Colon (tissue), 2 donors: ENCODE results near the gene DGKB.

Experiments used
- FAIRE-seq: peaks from 2 replicates; lab custom pipeline; 2012; peaks lifted over from hg19 to GRCh38; lab: Jason Lieb, UNC
- donor health status: control.
- donor health status: control.

Gene DGKB

DNA sequence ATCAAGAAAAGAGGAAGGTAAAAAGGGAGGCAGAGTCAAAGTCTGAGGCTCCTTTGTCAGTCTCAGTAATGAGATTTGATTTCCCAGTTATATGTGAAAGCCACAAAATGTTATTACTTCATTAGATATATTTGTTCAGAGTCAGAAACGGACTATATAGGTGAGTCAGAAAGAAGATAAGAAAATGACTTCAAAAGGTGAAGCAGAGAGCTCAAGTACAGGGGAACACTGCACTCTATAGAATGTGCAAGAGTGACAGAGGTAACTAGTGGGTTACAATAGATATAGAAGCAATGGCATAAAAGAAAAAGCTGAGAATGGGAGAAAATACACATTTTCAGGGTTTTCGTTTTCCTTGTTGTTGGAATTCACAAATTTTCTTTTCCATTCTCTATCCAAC lies 43.3 kb downstream of the DGKB start:
- no peak for FAIRE-seq

DNA sequence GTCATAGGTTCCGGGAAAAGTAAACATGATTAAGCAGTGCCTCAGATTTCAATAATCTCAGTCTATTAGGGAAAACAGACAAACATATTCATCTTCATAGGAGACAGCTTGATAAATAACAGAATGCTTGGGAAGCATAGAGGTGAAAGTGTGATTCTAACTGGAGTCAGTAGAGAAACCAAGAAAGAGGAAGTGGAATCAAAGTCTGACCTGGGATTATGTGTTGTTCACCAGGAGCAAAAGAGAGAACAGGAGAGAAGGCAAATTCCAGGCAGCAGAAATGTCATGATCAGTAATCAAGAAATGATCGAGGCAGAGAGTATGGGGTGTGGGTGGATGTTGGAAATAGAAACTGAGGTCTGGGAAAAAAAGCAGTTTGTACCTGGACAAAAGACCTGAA lies 43.7 kb downstream of the DGKB start:
- no peak for FAIRE-seq

DNA sequence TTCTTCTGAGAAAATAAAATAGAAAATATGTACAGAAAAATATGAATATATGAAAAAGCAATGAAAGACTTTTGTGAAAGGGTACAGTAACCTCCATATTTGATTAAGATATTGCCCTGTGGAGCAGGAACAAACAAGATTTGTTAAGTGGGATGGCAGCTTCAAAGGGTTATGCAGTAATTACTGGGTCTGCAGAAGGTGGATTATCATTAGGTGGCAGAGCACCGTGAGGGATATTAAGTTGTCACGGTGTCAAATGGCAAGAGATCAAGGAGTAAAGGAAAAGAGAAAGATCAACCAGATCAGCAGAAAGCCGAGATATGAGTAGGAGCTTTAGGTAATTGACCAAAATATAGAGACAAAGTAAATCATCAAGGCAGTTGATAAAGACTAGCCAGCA lies 44.1 kb downstream of the DGKB start:
- FAIRE-seq = no peak

DNA sequence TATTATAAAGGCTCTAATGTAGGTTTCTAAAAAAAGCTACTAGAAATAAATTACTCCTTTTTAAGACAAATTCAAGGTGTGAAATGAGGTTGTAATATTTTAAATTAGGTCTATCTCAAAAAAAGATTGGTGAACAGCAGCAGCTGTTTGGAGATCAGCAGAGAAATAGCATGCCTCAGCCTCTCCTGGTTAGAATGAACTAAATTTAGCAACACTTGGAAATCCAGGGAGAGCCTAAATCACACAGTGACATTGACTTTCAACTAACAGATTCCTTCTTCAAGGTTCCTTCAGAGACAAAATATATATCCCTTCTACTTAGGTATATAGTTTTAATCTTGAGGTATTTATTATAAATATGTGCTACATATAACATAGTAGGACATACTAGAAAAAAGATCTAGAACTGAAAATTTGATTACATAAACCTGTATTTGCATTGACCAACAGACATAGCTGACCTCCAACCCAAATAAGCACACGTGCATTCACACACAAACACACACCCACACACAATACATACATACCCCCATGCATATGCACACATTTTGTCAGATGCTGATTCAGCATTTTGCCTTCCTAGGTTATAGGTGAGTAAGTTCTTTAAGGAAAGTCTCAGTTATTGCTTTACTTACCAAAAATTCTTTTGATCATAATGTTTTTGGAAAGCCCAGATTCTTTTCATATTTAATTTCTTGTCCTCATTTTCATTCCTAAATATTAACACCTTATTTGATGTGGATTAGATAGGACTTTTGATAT lies 47.3 kb downstream of the DGKB start:
- FAIRE-seq = no peak

DNA sequence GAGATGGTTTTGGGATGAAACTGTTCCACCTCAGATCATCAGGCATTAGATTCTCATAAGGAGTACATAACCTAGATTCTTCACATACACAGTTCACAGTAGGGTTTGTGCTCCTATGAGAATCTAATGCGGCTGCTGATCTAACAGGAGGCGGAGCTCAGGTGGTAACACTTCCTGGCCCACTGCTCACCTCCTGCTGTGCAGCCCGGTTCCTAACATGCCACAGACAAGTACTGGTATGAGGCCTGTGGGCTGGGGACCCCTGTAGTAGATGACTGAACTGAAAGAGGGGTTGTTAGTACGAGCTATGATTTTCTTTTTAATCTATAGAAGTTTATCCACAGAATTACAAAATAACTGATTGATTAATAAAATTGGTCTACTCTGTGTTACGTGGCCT lies 48.1 kb downstream of the DGKB start:
- FAIRE-seq = no peak

DNA sequence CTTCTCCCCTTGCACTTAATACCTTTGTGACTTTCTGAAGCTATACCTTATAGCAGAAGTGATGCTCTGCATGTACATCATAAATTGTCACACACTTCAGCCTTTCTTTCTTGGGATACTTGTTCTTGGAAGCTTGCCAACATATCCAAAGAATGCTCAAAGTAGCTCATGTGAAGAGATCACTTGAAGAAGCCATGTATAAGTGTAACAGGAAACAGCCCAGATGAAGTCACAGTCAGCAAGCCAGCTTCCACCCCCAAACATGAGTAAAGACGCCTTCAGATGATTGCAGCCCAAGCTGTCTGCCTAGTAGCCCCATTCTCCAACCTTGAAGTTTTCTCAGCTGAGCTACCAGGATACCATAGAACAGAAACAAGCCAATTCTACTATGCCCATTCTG lies 50.9 kb downstream of the DGKB start:
- FAIRE-seq = no peak

DNA sequence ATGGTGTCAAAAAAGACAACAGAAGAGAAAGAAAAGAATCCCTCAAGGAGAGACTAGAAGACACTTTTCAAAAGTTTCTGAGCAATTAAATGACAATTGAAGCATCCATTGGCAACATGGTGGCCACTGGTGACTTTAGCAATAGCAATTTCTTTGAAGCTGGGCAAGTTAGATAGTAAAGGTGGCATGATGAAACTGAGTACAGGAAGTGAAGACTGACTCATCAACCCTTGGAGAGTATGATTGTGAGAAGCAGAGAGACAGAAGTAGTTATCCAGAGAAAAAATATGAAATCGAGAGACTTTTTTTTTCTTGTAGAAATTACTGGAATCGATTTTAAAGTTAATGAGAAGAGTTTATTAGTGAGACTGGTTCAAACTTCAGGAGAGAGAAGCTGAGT lies 52.5 kb downstream of the DGKB start:
- FAIRE-seq = no peak

DNA sequence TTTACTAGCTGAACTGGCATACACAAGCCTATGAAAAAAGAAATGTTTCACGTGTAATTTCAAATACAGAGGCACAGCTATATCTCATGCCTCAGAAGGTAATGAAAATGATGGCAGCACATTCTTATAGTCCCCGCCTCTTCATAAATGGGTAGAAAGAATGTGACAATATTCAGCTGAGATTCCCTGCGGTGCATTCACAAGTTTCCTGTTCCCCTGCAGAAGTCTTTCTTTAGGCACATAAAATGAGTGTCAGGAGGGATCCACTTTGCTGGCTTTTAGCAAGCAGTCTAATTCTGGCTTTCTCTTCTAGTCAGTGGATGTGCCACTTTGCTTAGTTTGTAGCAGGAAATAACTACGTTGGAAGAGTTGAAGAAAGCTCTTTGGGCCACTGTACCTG lies 56.1 kb downstream of the DGKB start:
- FAIRE-seq = no peak

DNA sequence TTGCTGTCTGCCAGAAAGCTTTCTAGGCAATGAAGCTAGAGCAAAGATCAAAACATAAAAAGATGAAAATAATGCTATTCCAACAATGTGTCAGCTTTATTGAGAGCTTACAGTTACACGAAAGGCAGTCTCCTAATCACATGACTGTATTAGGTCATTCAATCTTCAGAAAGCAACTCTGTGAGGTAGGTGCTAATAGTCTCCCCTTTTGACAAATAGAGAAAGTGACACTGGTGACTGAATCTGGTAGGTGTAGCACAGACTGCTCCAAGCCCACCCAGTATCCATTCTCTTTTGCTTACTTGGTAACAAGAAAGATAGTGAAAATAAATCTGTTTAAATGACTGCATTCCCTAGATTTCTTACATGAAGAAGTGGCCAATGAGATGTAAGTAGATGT lies 58.8 kb downstream of the DGKB start:
- no peak for FAIRE-seq

DNA sequence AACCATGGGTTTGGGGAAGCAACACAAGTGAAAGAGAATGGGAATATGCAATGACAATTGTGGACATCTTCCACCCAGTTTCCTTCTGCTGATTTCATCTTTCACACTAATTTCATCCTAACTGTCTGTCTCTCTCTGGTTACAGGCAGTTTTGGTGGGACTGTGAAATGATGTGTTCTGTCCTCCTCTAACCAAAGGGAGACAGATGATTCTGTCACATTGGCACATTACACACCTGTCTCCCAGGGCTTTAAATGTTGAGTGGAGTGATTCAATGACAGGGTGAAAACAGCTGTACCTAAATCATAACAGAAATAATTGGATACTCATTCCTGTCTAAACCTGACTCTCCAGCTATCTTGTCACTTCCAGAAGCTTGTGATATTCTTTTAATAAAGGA lies 60.0 kb downstream of the DGKB start:
- FAIRE-seq = no peak

DNA sequence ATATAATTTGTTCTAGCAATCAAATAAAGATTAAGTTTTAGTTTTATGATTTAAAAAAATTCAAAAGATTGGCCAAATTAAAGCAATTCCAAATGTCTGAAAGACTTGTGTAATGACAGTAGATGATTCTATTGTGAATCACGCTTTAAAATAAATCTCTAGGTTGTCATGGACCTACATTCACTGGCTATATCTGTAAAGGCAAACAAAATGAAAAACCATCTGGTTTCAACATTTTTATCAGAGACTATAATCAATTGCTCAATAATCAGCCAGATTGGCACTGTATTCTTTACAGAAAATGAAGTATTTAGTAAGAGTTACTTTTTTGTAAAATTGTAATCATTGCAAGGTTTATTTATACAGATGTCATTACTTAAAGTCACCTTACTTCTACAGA lies 60.7 kb downstream of the DGKB start:
- FAIRE-seq = no peak

DNA sequence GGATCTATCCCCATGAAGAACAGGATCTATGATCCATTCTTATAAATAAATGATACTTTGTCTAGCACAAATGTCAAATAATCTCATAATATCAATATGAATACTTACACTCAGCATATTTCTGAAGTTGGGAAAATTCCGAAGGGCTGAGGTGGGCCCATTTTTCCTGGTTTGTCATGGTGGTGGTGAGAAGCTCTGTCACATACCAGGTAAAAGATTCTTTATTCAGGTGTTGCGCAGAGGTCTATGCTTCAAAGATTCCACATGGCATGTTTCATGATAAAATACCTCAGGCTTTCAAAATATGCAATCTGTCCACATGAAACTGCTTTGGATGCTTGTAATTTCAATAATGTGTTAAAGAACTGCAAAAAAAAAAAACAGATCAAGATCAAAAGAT lies 61.5 kb downstream of the DGKB start:
- FAIRE-seq = no peak

DNA sequence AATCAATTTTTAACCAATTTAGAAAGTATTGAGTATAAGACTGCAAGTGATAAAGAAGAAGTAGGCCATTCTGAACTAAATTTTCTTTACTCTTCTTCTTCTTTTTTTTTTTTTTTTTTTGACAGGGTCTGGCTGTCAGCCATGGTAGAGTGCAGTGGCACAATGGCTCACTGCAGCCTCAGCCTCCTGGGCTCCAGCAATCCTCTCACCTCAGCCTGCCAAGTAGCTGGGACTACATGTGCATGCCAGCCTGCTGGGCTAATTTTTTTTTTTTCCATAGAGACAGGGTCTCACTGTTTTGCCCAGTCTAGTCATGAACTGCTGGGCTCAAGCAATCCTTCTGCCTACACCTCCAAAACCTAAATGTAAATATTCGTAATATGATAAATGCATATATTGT lies 63.2 kb downstream of the DGKB start:
- FAIRE-seq = no peak

DNA sequence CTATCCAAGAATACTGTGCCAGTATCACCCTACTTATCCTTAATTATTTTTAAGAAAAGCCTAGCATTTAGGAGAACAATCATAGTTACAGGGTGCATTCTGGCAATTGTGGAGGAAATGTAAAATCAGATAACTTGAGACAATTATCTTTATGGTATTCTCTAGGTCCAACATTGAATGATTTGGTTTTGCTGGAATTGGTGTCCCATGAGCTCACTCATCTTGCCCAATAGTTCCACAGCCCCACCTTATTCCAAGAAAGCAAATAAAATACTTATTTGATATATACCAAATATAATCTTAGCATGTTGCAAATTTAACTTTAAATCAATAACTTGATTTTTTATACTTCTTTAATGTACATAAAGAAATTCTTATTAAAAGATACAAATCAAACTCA lies 65.3 kb downstream of the DGKB start:
- FAIRE-seq = no peak

DNA sequence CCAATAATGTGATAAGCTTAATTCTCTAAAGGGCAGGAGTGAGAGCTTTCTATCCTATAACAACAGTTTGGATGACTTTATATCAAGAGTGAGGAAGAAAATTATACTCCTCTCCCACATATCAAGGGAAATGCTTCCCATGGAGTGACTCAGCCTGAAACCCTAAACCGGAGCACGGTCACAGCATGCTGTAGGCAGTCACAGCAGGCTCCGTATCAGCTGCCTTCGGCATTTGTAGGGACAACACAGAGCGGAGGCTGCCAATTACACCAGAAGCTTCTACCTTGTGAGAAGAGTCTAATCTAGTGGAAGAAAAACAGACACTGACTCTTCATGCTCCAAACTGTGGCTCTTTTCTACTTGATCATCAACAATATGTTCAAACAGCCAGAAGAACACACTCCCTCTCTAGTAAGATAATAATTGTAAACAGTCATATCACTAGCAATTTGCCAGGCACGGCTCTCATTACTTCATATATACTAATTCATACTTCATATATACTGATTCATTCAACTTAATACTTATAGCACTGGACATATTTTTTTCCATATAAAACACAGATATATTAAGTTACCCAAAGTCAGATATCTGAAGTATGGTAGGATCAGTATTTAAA lies 65.9 kb downstream of the DGKB start:
- no peak for FAIRE-seq

DNA sequence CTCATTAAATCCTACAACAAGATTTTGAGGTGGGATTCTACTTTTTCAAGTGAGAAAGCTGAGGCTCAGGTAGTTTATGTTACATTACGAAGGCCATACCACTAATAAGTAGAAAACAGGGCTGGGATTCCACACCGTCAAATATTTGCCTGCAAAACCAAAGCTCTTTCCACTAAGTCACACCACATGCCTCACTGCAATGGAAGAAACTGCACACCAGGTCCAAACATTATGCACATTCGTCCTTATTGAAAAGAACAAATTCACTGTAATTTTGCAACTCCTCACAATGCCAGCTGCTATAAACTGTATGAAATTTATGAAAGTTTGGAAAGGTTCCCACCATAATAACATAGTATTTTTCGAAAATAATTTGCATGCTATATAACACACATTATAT lies 66.5 kb downstream of the DGKB start:
- FAIRE-seq = no peak

DNA sequence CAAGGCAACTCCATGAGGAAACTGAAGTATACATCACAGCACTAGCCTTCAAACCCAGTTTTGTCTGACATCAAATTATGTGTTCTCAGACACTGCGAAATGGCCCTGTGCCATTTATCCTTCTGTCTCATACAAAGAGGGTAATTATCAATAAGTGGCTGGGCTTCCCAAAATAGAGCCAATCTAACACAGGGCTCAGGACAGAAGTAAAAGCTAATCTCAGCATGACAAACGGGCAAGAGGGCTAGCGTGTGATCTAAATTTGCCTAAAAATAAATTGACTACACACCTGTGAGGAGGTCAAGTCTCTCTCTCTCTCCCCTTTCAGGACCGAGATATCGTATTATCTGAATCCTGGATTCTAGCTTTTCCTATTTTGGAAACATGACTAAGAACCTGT lies 67.2 kb downstream of the DGKB start:
- FAIRE-seq = no peak

DNA sequence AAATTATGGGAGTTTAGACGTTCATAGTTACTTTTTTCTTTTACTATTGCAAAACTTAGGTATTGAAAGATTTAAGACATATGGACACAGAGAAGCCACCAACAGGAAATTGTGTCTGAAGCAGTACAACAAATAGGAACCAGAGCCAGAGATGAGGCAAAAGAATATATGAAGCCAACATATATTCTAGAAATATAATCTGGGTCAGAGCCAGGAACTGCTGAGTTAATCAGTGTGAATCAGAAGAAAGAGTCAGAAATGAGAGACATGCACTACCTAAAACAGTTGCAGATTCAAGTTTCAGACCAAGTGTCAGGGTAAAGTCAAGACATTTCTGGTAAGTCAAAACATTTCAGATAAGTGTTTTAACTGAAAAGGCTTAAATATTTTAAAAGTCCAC lies 67.7 kb downstream of the DGKB start:
- FAIRE-seq = no peak

DNA sequence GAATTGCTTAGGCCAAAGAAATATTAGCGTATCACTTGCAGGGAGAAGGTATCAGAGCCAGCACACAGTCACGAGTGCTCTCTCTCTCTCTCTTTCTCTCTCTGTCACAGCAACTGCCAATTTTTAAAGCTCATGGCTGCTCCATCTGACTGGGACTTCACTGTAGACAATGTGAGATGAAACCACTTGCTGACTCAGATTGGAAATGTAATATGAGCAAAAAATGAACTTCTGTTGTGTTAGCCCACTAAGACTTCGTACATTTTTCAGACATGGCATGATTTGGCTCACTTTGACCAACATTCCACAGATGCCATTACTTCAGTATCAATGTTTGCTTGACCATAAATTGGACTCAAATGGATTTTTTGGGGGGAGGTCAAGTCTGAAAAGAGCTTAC lies 68.1 kb downstream of the DGKB start:
- no peak for FAIRE-seq

DNA sequence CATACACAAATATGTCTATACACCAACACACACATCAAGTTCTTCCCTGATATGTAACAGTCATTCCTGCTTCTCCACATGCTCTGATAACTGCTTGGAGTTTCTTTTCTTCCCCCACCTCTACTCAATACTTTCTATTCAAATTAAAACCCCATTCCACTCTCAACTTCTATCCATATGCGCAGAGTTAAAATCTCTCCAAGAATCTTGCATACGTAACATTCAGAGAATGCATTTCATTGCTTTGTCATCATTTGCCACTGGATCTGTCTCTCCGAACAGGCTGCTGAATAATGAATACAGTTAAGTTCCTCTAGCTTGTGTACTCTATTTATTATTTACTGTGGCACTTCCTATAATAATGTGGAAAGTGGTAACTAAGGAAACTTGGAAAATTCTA lies 68.8 kb downstream of the DGKB start:
- no peak for FAIRE-seq

DNA sequence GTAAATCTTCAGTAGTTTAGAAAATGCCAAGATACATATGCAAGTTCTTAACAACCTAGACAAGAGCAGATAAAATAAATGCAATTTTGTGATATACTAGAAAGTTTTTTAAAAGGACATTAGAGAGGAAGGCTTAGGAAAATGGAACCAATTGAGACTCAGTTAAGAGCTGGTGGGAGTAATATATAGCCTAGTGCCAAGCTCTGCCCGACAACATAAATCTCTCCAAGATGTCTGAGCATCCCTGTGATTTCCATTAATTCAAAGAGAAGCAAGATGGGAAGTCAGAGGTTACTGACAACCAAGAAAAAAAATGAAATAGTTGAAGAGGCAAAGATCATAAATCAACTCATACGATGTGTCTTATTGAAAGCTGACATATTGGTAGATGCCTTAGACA lies 74.5 kb downstream of the DGKB start:
- no peak for FAIRE-seq

DNA sequence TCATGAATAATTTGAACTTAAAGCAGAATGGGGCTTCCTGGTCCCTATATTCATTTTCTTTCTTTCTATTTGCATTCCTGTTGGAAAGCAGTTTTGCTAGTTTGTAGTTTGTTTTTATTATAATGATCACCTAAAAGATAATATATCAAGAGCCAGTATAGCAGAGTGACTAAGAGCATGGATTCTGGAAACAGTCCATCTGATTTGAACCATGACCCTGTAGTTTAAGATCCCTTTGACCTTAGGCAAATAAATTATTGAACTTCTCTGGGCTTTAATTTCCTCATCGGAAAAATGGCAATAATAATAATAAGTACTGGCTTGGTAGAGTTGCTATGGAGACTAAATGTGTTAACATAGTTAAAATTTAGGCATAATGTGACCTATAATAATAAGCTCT lies 76.1 kb downstream of the DGKB start:
- no peak for FAIRE-seq

DNA sequence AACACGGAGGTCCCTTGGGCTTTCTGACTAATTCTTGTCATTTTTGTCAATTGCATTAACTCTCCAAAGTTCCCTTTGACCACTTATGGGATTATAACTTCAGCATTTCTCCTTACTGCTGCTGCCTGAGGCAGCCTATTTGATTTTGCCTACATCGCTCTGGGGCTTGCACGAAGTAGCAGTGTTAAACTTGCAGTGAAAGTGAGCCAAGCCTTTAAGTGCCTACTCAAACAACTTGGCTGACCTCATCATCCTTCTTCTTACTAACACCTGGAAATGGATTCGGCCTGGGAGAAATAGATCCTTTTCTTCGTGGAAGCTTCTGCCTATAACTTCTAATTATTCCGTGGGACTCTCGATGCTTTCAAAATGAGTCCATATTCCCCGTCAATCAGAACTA lies 76.6 kb downstream of the DGKB start:
- no peak for FAIRE-seq

DNA sequence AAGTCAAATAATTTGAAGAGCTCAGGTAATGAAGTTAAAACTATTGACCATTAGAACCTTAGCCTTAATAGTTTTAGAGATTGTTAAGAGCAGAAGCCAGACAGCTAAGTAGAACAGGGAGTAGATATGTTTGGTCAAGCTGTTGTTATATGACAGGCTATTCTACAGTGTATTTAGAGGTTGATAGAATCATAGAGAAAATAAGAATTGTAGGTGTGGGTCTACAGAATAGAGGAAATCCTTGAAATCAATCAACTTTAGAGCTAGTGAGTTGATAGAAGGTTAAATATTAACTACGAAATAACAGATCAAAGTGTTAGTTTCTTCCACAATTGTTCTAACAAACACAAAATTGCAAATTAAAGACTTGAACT lies 80.1 kb downstream of the DGKB start:
- FAIRE-seq = no peak
